Measurements from ENCODE around the gene FRMD1.

FRMD1 gene

GRCh38 chr6:168095716-168096250, 16.8 kb upstream of the FRMD1 start:
- DNase-seq (ENCODE audit: low read depth in 2 of 2), result no peak

- DNase-seq (ENCODE audit: low read depth in 2 of 2), result no peak
These were observed 16.2 kb upstream of the FRMD1 start for GRCh38 chr6:168095171-168095691.

- DNase-seq (ENCODE audit: low read depth in 2 of 2), result no peak
These were observed 14.6 kb upstream of the FRMD1 start for GRCh38 chr6:168093634-168094033.

GRCh38 chr6:168093071-168093505, 14.1 kb upstream of the FRMD1 start:
- no peak for DNase-seq (ENCODE audit: low read depth in 2 of 2)

DNA sequence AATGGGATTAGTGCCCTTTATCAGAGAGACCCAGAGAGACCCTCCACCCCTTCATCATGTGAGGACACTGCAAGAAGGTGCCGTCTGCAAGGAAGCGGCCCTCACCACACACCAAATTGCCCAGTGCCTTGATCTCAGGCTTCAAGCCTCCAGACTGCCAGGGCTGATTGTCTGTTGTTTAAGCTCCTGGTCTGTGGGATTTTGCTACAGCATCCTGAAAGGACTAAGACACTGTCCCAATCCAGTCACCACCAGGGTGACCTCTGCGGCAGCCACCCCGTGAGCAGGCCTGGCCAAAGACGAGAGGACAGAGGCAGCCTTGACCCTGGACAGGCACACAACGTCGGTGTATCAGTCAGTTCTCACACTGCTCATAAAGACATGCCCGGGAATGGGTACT, 13.5 kb upstream of the FRMD1 start:
- no peak for DNase-seq (ENCODE audit: low read depth in 2 of 2)

- DNase-seq (ENCODE audit: low read depth in 2 of 2), result no peak
These were observed 12.6 kb upstream of the FRMD1 start for GRCh38 chr6:168091381-168092264.

DNA sequence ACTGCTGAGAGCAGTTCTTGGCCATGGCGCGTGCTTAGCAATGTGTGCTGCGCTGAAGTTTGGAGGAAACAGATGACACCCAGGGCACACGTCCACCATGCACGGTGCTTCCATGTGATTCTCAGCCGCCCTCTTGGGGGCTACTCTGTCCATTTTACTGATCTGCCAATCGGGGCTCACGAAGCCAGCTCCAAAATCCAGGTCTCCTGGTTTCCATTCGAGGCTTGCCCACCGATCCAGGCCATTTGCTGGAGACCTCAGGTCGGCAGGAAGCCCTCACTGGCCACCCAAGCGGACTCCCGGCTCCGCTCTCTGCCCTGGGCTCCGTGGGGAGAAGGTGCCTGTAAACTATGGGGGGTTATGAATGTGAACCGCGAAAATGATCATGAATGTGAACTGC, 11.7 kb upstream of the FRMD1 start:
- no peak for DNase-seq (ENCODE audit: low read depth in 2 of 2)

- DNase-seq (ENCODE audit: low read depth in 2 of 2), result no peak
These were observed 11.2 kb upstream of the FRMD1 start for GRCh38 chr6:168090064-168090690.

DNA sequence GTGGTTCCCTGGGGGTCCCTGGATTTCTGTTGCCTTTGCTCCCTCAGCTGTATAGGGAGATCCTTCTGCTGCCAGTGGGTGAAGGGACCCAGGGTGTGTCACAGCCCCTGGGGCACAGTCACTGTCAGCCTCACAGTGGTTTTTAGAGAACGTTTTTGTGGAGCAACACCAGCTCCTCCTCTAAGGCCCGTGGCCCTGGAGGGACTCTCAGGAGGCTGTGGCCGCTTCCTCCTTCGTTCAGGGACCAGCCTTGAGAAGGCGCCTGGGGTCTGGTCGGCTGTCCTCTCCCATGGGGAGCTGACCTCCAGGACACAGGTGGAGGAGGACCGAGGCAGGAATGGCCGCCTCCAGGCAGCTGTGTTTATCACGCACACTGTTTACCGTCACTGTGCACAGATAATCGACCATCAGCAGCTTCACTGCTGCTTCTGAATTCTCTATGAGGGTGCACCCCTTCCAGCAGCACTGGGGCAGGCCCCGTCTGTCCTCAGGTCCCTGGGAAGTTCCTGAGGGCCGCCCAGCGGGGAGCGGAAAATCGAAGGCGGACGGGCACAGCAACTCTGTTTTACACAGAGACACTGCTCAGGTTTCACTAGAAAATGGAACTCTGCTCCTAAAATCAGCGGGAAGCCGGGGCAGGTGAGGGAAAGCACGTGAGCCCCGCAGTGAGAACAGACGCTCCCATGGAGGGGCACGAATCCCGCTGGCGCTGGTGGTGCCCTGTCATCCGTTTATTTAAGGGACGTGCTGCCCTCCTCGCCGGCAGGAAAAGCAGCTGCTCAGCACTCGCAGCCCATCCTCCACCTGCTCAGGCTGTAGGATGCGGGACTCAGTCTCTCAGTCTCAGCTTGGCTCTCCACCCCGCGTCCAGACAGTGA, 10.4 kb upstream of the FRMD1 start:
- DNase-seq (ENCODE audit: low read depth in 2 of 2), result no peak

- no peak for DNase-seq (ENCODE audit: low read depth in 2 of 2)
These were observed 9.4 kb upstream of the FRMD1 start for GRCh38 chr6:168088161-168089053.

GRCh38 chr6:168087436-168088160, 8.6 kb upstream of the FRMD1 start:
- no peak for DNase-seq (ENCODE audit: low read depth in 2 of 2)

- DNase-seq (ENCODE audit: low read depth in 2 of 2), result no peak
These were observed 7.6 kb upstream of the FRMD1 start for GRCh38 chr6:168086616-168087015.

- no peak for DNase-seq (ENCODE audit: low read depth in 2 of 2)
These were observed 7.1 kb upstream of the FRMD1 start for GRCh38 chr6:168086066-168086465.

- DNase-seq (ENCODE audit: low read depth in 2 of 2), result no peak
These were observed 5.6 kb upstream of the FRMD1 start for GRCh38 chr6:168084465-168085160.

GRCh38 chr6:168083514-168083885, 4.5 kb upstream of the FRMD1 start:
- DNase-seq (ENCODE audit: low read depth in 2 of 2), result no peak

DNA sequence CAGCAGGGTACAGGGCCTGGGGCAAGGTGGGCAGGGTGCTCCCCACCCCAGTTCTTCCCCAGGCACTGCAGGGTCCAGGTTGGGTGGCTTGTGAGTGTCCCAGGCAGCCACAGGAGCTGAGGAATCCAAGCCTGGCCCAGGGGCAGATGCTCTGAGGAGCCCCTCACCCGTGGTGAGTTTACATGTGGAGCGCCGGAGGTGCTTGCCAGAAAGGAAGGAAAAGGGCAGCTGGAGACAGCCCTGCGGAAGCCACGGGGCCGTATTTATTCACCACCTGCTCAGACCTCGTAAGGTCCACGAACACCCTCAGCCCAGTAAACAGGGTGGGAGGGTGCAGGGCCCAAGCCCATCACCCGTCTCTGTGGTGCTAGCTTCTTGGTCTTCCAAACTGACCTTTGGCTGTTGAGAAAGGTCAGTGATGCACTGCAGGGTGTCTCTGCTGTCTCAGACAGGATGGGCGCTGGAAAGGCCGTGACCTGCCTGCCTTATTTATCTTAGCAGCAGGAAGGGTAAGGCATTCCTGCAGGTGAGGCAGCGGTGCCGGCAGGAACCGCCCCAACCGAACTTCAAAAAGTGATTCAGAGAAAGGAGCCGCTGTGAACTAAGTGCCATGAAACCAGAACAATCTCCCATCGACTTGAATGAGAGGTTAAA, 4.0 kb upstream of the FRMD1 start:
- DNase-seq (ENCODE audit: low read depth in 2 of 2), result no peak

- no peak for DNase-seq (ENCODE audit: low read depth in 2 of 2)
These were observed 3.0 kb upstream of the FRMD1 start for GRCh38 chr6:168081858-168082546.

- no peak for DNase-seq (ENCODE audit: low read depth in 2 of 2)
These were observed 1.5 kb upstream of the FRMD1 start for GRCh38 chr6:168080393-168081077.
